HG03139 (cell line): ENCODE results near the gene EEF1AKMT4.

Experiments
- ATAC-seq: cut with Tn5 transposase; IDR thresholded peaks from one replicate; pipeline ENCODE4 v1.9.1; 2021; ENCODE audit not compliant: unreplicated experiment

The EEF1AKMT4 gene

DNA sequence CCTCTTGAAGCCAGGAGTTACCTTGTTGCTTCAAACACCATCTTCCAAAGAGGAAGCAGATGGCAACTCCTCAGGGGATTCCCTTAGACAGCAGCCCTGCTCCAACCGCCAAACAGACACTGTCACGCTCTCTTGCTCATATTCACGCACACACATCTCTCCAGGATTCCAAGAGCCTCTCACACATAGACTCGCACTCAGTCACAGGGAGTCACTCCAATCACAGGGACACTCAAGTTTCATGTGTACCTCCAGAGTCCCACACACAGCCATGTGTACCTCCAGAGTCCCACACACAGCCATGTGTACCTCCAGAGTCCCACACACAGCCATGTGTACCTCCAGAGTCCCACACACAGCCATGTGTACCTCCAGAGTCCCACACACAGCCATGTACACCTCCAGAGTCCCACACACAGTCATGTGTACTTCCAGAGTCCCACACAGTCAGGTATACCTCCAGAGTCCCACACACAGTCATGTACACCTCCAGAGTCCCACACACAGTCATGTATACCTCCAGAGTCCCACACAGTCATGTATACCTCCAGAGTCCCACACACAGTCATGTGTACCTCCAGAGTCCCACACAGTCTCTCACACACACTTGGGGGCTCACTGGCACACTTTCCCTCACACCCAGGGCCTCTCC, 14.0 kb upstream of the EEF1AKMT4 start:
- ATAC-seq, result no peak

DNA sequence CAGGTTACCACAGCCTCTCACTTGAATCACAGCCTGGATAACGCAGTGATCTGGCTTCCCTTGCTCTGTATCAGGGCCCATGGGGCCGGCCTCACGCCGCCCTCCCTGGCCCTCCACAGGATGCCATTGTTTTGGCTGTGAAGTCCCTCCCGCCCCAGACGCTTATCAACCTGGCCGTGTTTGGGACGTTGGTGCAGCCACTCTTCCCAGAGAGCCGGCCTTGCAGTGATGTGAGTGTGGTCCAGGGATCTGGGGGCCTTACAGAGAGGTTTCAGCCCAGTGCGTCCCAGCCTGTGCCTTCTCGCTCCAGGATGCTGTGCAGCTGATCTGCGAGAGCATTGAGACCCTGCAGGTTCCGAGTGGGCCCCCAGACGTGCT, 13.4 kb upstream of the EEF1AKMT4 start:
- no peak for ATAC-seq

DNA sequence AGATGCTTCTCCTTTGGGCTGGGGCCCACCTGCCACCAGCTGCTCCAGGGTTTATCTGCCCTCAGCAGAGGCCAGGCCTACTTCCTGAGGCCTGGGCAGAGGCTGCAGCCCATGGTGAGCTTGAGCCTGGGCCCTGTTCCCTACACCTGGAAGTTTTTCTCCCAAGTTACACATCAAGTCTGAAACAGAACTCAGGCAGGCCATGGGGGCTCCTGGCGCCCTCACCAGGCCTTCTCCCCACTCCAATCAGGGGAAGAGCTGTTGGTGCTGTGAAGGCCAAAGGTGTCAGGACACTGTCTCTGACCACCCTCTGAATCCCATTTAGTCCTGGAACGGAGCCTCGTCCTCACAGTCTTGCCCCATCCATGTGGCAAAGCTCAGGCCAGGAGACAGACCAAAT, 12.8 kb upstream of the EEF1AKMT4 start:
- ATAC-seq, result no peak

DNA sequence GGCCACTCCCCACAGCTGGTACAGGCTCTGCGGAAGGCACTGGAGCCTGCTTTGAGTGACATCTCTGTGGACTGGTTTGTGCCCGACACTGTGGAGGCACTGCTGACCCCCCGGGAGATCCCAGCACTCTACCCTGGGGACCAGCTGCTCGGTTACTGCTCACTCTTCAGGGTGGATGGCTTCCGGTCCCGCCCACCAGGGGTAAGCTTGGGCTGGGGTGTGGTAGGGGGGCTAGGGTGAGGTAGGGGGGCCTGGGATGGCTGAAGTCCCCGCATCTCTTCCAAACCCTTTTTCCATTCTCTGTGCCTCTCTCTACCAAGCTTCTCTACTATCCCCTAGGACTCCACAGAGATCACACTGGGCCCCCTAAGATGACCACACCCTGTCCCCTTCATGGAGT, 12.3 kb upstream of the EEF1AKMT4 start:
- ATAC-seq, result no peak

DNA sequence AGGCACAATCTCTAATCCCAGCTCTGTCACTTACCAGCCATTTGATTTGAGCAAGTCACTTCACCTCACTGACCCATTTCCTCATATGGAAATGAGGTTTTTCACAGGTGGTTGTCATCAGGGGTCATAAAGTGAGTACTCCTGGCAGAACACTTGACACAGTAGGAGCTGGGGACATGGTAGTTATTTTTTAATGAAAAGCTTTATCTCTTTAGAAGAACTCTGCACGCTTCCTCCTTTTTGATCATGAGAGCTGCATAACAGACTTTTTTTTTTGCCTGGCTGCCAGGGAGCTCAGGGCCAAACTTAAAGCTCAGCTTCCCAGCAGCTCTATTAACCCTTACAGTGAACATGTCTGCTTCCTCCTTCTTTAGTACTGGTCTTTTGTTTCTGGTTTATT, 11.7 kb upstream of the EEF1AKMT4 start:
- no peak for ATAC-seq

DNA sequence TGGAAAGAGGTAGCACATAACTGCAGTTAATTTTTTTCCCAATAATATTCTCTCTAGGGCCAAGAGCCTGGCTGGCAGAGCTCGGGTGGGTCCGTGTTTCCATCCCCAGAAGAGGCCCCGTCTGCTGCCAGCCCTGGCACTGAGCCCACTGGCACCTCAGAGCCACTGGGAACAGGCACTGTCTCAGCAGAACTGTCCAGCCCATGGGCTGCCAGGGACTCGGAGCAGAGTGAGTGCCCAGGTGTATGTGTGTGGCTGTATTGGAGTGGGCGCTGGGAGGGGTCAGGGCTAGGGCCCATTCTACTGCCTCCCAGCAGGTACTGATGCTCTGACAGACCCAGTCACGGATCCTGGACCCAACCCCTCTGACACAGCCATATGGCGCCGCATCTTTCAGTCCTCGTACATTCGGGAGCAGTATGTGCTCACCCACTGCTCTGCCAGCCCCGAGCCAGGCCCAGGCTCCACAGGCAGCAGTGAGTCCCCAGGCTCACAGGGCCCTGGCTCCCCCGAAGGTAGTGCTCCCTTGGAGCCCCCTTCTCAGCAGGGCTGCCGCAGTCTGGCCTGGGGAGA, 11.1 kb upstream of the EEF1AKMT4 start:
- no peak for ATAC-seq

DNA sequence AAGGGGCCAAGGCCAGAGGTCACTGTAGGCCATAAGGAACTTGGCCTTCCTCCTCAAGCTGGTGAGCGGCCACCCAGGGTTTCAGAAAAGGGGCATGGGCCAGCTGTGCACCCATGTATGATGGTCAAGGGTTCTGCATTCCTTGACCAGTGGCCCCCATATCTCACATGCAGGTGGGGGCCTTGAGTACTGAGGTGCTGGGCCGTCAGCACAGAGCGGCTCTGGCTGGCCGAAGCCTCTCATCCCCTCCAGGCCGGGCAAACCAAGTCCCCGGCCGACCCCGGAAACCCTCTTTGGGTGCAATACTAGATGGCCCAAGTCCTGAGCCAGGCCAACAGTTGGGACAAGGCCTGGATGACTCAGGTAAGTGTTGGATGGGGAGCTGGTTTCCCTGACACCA, 10.3 kb upstream of the EEF1AKMT4 start:
- no peak for ATAC-seq

DNA sequence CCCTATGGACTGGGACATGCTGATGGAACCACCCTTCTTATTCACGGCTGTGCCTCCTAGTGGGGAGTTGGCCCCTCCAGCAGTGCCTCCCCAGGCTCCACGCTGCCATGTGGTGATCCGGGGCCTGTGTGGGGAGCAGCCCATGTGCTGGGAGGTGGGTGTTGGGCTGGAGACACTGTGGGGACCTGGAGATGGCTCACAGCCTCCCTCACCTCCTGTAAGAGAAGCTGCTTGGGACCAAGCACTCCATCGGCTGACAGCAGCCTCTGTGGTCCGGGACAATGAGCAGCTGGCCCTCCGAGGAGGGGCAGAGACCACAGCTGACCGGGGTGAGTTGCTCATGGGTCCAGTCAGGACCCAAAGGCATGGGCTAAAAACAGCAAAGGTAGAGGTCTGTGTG, 9.8 kb upstream of the EEF1AKMT4 start:
- no peak for ATAC-seq

DNA sequence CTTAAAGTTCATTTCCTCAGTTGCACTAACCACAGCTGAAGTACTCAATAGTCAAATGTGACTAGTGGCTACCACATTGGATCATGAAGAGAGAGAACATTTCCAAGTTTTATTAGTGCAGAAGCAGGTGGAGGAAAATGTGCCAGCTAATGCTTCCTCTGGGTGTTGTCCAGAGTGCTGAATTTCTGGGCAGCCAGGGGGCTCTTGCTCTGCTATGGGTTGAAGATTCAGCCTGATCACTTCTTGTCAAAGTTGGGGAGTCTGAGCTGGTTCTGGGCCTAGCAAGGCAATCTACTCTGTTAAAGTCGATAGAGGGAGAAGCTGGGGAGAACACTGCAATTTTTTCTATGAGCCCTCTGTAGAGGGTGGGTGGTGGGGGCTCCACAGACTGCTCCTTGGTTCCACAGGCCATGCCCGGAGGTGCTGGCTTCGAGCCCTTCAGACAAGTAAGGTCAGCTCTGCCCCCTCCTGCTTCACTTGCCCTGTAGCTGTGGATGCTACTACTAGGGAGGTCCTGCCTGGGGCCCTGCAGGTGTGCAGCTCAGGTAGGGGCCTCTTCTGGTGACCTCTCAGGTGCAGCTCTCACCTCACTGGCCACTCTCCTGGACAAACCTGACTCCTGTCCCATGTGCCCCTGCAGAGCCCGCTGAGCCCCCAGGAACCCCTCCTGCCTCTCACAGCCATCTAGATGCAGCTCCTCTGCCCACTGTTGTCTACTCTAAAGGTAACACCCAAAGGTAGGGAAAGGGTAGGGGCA, 8.9 kb upstream of the EEF1AKMT4 start:
- ATAC-seq, result no peak

DNA sequence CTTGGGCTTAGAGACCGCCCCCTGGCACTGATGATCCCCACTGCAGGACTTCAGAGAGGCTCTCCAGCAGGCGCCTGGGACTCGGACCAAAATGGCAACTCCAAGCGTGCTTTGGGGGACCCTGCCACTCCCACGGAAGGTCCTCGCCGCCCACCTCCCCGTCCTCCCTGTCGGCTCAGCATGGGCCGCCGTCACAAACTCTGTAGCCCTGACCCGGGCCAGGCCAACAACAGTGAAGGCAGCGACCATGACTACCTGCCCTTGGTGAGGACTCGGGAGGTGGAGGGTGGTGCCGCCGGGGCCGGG, 8.4 kb upstream of the EEF1AKMT4 start:
- ATAC-seq, result no peak

DNA sequence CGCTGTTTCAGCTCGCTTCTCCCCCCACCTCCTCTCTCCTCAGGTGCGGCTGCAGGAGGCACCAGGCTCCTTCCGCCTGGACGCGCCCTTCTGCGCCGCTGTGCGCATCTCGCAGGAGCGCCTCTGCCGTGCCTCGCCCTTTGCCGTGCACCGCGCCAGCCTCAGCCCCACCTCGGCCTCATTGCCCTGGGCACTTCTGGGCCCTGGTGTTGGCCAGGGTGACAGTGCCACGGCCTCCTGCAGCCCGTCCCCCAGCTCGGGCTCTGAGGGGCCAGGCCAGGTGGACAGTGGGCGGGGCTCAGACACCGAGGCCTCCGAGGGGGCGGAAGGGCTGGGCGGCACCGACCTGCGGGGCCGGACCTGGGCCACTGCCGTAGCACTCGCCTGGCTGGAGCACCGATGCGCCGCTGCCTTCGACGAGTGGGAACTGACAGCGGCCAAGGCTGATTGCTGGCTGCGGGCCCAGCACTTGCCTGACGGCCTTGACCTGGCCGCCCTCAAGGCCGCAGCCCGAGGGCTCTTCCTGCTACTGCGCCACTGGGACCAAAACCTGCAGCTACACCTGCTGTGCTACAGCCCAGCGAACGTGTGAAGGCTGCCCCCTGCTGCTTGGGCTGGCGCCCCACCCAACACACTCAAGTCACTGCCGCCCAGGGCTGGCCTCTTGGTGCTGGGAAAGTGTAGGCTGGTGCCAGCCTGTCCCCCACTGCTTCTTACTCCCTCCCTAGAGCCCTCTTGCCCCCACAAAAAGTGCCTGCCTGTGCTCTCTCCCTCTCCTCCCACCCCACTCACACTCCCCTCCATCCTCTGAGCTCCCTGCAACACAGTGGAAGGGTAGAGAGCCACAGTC, 7.8 kb upstream of the EEF1AKMT4 start:
- no peak for ATAC-seq

DNA sequence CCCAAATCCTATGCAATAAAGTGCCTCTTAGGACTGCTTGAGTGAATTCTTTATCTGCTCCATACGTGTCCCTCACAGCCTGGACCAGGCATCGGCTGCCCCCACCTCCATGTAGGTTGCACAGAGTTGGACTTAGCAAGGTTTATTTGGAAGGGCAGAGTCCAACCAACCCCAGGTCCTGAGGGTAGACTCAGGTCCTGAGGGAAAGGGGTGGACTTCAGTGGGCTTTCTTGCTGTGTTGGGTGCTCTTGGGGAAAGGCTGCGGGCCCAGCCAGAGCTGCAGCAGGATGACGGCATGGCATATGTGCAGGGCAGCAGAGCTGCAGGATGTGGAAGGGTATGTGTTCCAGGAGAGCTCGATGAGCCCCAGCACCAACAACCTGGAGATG, 7.2 kb upstream of the EEF1AKMT4 start:
- ATAC-seq, result no peak

DNA sequence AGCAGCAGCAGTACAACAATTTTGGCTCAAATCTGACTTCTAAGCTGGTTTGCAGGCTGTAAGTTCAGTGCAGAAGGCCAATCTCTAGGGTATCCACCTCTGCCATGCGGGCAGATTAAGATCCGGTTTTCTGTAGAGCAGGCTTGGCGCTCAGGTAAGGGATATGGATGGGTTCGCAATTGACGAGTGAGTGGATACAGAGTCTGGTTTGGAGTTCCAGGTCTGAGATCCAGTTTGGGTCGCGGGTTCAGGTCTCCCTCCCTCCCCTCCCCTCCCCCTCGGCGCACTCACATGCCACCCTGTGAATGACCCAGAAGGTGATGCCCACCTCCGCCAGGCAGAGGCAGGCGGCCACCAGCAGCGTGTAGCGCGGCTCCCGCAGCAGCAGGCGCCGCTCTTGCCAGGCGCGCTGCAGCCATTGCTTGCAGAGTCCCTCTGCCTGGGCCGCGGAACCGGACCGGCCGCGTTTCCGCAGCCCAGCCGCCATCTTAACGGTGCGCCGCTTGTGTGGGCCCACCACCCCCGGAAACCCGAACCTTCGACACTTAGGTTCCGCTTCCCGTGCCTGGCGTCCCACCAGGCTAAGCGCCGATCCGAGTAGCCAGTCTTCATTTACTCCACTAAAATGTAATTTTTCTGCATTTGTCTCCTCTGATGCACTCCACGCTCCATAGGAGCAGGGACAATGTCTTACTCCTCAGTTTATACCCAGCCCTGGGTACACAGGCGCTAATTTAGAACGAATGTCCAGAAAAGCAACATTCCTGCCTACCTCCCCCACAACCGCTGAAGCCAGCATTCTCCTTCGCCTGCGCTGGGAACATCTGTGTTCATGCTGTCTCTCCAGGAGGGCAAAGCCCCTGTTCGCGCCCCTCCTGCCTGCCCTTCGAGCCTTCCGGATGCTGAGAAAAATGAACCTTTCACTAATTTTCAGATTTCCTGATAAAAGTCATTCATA, 739 bp upstream of the EEF1AKMT4 start, which contains the start of gene ALG3:
Gene ALG3, minus strand, starts transcription at position 509 of the 958 bp plus-strand sequence. Its CDS starts 22 bp downstream, at position 487.
- peak; percentile 45 for ATAC-seq

DNA sequence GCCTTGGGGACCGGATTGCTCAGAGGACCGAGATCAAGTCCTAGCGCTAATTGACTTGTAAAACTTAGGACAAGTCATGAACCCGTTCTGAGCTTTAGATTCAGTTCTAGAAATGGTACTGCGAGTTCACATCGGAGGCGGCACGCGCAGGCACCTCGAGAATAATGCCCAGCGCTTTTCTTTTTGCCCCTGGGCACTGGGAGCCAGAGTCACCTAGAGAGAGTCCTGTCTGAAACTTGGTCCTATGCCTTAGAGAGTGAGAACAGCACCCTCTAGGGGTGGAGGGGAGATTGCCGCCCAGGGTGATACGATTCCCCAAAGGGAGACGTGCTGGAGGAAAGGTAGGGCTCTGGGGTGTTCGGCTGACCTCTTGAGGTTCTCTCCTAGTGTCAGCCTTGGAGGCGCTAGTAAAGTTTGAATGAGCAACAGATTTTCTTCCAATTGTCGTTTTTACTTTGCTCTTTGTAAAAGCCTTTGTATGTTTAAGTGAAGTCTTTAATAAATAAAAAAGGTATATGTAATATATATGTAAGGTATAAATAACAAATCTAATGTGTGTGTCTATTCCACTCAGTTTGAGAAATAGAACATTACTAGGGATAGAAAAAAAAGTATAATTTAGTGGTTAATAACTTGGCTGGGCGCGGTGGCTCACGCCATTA, 826 bp downstream of the EEF1AKMT4 start:
- ATAC-seq, result peak; percentile 42

DNA sequence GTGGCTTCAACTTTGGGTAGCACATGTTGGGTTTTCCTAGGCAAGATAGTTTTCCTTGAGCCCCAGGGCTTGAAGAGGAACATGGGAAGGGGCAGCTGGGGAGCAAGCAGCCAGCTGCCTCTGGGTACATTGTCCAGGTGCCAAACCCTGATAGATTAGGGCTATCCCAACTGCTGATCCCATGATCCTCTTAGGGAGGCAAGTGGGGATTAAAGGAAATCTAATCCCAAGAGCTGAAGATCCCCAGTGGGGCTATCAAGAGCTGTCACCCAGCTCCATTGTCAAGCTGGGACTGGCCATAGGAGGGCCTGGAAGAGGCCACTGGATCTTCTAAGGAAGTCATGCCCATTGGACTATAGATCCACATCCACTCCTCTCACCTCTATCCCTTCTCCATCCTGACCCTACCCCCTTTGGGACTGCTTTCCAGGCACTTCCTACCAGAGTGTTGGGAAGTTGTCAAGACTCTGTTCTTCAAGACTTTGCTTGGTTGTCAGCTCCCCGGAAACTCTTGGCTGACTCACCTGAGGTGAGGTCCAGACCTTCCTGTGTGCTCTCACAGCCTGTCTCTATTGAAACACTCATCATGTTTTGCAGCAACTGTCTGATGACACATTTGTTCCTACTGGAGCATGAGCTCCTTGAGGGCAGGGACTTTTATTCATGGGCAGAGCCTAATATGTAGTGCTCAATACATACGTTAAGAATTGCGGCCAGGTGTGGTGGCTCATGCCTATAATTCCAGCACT, 6.0 kb downstream of the EEF1AKMT4 start:
- ATAC-seq, result no peak

DNA sequence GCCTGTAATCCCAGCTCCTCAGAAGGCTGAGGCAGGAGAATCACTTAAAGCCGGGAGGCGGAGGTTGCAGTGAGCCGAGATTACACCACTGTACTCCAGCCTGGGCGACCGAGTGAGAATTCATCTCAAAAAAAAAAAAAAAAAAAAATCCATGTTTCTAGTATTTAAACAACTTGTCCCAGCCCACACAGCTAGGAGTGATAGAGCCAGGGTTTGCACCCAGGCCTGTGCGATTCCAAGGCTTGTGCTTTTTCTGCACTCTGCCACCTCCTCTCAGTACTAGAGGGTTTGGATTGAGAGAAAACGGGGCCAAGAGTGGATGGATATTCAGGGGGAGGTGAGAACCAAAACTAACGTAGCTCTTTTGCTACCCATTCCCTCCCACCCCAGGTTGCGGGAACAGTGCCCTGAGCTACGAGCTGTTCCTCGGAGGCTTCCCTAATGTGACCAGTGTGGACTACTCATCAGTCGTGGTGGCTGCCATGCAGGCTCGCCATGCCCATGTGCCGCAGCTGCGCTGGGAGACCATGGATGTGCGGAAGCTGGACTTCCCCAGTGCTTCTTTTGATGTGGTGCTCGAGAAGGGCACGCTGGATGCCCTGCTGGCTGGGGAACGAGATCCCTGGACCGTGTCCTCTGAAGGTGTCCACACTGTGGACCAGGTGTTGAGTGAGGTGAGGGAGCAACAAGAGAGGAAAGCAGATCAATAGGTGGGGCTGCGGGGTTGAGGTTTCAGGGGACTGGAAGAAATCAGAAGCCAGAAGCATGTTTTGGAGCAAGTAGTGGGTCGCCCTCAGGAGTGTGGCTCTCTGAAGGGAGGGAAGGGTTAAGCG, 7.8 kb downstream of the EEF1AKMT4 start:
- no peak for ATAC-seq

DNA sequence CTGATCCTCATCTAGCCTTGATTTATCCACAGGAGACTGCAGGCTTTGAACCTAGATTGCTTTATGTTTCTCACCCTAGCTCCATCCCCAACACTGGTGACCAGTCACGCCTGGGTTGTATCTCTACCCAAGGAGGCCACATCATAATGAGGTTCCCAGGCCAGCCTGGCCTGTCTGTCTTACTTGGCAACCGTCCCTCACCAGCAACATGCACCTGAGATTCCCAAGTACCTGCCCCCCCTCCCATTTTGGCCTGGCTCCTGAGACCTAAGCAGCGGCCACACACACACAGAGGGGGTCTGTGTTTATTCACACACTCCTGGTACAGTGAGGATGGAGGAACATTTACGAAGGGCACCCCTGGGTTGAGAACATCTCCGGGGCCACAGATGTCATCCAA, 9.5 kb downstream of the EEF1AKMT4 start:
- no peak for ATAC-seq

DNA sequence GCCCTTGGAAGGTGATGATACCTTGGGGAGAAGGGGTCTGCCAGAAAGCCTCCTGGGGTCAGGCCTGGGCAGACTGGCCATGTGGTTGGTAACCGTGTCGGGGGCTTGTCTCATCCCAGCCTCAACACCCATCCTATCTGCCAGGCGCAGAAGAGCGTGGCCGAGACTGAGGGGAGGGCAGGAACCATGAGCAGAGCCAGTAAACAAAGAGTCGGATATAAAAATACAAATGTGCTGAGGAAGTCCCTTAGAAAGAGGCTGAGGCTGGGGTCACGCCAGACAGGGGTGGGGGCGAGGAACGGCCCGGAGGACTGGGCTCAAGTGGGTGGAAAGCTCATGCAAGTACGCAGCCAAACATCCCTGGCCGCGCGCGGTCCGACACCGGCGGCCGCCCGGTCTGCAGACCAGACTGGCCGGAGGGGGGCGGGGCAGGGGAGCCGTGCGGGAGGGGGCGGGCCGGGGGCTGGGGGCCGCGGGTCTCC, 10.0 kb downstream of the EEF1AKMT4 start:
- ATAC-seq, result no peak
